ENCODE measurements around the gene AK1.
A peak's percentile ranks its signal among the peaks of the same experiment; 100 is the strongest.
"Not testable (repeated sequence)": the region's sequence is repeated elsewhere in the genome, so short reads cannot be mapped to it uniquely, and the experiment has no call there.

Gene AK1

GRCh38 chr9:127871531-127871930 is 5.9 kb downstream of the AK1 start:
- POLR2A ChIA-PET: no interaction called here
- no peak for DNase-seq (ENCODE audit: extremely low spot score)
- no peak for TF ChIP-seq CTCF (IDR thresholded peaks at IDR 0.05; ENCODE audit: control extremely low read depth, extremely low read depth, low read depth, missing control alignments)
- CTCF ChIA-PET: interaction anchor here (1.1 to 3.9 kb wide), 10 partner anchors 12 to 136 kb away, joined by 4 to 34 read pairs (median 10); partner anchors contain the start of genes SH2D3C and TOR2A

- POLR2A ChIA-PET: no interaction called here
- DNase-seq (ENCODE audit: extremely low spot score): no peak
- CTCF ChIA-PET: interaction anchor here (1.0 to 3.9 kb wide), 26 partner anchors 8 to 285 kb away, joined by 3 to 35 read pairs (median 10); partner anchors contain the start of genes ENG, SH2D3C and TOR2A
- TF ChIP-seq CTCF (IDR thresholded peaks at IDR 0.05; ENCODE audit: control extremely low read depth, extremely low read depth, low read depth, missing control alignments): no peak
Observed at GRCh38 chr9:127870887-127871286, 6.6 kb downstream of the AK1 start.

GRCh38 chr9:127870153-127870491 is 7.4 kb downstream of the AK1 start:
- DNase-seq (ENCODE audit: extremely low spot score): not testable (repeated sequence)
- CTCF ChIA-PET: interaction anchor here (0.7 to 3.9 kb wide), 56 partner anchors 9 to 420 kb away, joined by 3 to 35 read pairs (median 7); partner anchors contain the start of genes CDK9, ENG, PIP5KL1 and PTRH1
- POLR2A ChIA-PET: interaction anchor here (0.6 to 0.7 kb wide), 4 partner anchors 73 to 420 kb away, joined by 3 to 6 read pairs (median 4); partner anchors contain the start of gene TOR2A

- ChIA-PET CTCF (interaction anchor here (0.6 to 3.9 kb wide), 60 partner anchors 9 to 419 kb away, joined by 3 to 35 read pairs (median 7); partner anchors contain the start of genes CDK9, ENG, PIP5KL1 and PTRH1), POLR2A (interaction anchor here (0.6 to 0.7 kb wide), 3 partner anchors 73 to 135 kb away, joined by 3 to 6 read pairs (median 3); partner anchors contain the start of gene TOR2A)
- peak; percentile 96 for TF ChIP-seq CTCF (IDR thresholded peaks at IDR 0.05; ENCODE audit: control extremely low read depth, extremely low read depth, low read depth, missing control alignments)
- DNase-seq (ENCODE audit: extremely low spot score): peak; percentile 94
Observed at GRCh38 chr9:127869310-127870152, 7.9 kb downstream of the AK1 start.

- no peak for DNase-seq (ENCODE audit: extremely low spot score)
- ChIA-PET CTCF (interaction anchor here (1.4 to 3.9 kb wide), 20 partner anchors 9 to 167 kb away, joined by 3 to 35 read pairs (median 12); partner anchors contain the start of genes CDK9, SH2D3C, ST6GALNAC6 and TOR2A), POLR2A (no interaction called here)
- no peak for TF ChIP-seq CTCF (IDR thresholded peaks at IDR 0.05; ENCODE audit: control extremely low read depth, extremely low read depth, low read depth, missing control alignments)
Observed at GRCh38 chr9:127868278-127868902, 9.1 kb downstream of the AK1 start.

- DNase-seq (ENCODE audit: extremely low spot score): no peak
- CTCF ChIA-PET: interaction anchor here (1.4 to 3.9 kb wide), 5 partner anchors 8 to 133 kb away, joined by 7 to 34 read pairs (median 21); partner anchors contain the start of genes CDK9 and TOR2A
- POLR2A ChIA-PET: no interaction called here
- TF ChIP-seq CTCF (IDR thresholded peaks at IDR 0.05; ENCODE audit: control extremely low read depth, extremely low read depth, low read depth, missing control alignments): no peak
Observed at GRCh38 chr9:127867356-127868277, 9.9 kb downstream of the AK1 start.

Data from GM10248 (cell line).